Astrocyte of the spinal cord (primary cell): ENCODE data around the gene CCDC34.

ENCODE experiments used
- DNase-seq: peaks from one replicate; pipeline ENCODE4 v3.0.0; 2011; ENCODE audit warnings: low read depth, low spot score
- H3K4me3 ChIP-seq: 2 replicates; pipeline ENCODE4 v1.5.1; 2011; ENCODE audit warnings: low read depth, mild to moderate bottlenecking, low read length, moderate library complexity
- CTCF ChIP-seq: IDR thresholded peaks from 2 replicates; pipeline ENCODE4 v1.5.1; 2012; ENCODE audit warnings: low read depth, mild to moderate bottlenecking, low read length, inconsistent platforms
- in situ Hi-C: cut with HindIII; loops from 2 replicates; pipeline ENCODE4 v1.10.0; 2017; ENCODE audit warnings: low sequenced_read_pairs

The CCDC34 gene

GRCh38 chr11:27408246-27408800, 45.3 kb upstream of the CCDC34 start:
- in situ Hi-C loops: no loop called here
- no peak overlapping the region for H3K4me3 ChIP-seq
- DNase-seq: no peak
- no peak for TF ChIP-seq CTCF

GRCh38 chr11:27406498-27407354, 43.7 kb upstream of the CCDC34 start:
- no peak for DNase-seq
- no peak overlapping the region for H3K4me3 ChIP-seq
- TF ChIP-seq CTCF: no peak
- in situ Hi-C loops: no loop called here

- no peak for DNase-seq
- no peak for TF ChIP-seq CTCF
- in situ Hi-C loops: no loop called here
Observed at GRCh38 chr11:27405134-27405533, 42.1 kb upstream of the CCDC34 start.

GRCh38 chr11:27404427-27404826, 41.4 kb upstream of the CCDC34 start:
- in situ Hi-C loops: no loop called here
- no peak for DNase-seq
- H3K4me3 ChIP-seq: no peak overlapping the region
- TF ChIP-seq CTCF: no peak

More at GRCh38 chr11:27405134-27405533, 42.1 kb upstream of the CCDC34 start:
- no peak overlapping the region for H3K4me3 ChIP-seq

GRCh38 chr11:27403195-27403594, 40.2 kb upstream of the CCDC34 start:
- no peak for DNase-seq
- no peak overlapping the region for H3K4me3 ChIP-seq
- in situ Hi-C loops: no loop called here
- no peak for TF ChIP-seq CTCF

- no peak for TF ChIP-seq CTCF
- in situ Hi-C loops: no loop called here
Observed at GRCh38 chr11:27402450-27402849, 39.4 kb upstream of the CCDC34 start.

More at GRCh38 chr11:27402450-27402849, 39.4 kb upstream of the CCDC34 start:
- H3K4me3 ChIP-seq: no peak overlapping the region
- no peak for DNase-seq
